OCI-LY7 (cell line): ENCODE measurements around the gene PSPH. TPM values are rescaled to one million over a fixed set of nuclear protein-coding genes. Genes with fewer than 3 reads are reported as not detected.

Experiments used
- BruUV-seq: library from RNA; stranded (reverse); fragments of 400-500 nt; replicated peaks from 2 replicates; lab custom pipeline; 2021; lab: Mats Ljungman, UMichigan
- CTCF ChIA-PET: fragments of 300-600 bp; sonication (Branson Sonifier 250); formaldehyde crosslinking; loops from one replicate; lab custom pipeline; 2022; ENCODE audit warnings: antibody characterized with exemption; ENCODE audit not compliant: unreplicated experiment; lab: Charles Lee
- POLR2A ChIA-PET: fragments of 300-600 bp; sonication (Branson Sonifier 250); formaldehyde crosslinking; loops from one replicate; lab custom pipeline; 2022; ENCODE audit warnings: antibody characterized with exemption; lab: Charles Lee
- DNase-seq: peaks from one replicate; pipeline ENCODE4 v3.0.0-alpha.2; 2015; ENCODE audit warnings: low spot score
- H2AFZ ChIP-seq: fragments of 200-600 bp; sonication (generic), shearing (Covaris generic); 2 replicates; pipeline ENCODE4 v1.6.1; 2014; ENCODE audit warnings: mild to moderate bottlenecking, antibody characterized with exemption, low read length, moderate library complexity
- H3K27ac ChIP-seq: fragments of 200-600 bp; sonication (generic); 2 replicates; pipeline ENCODE4 v1.5.1; 2014; ENCODE audit warnings: mixed run types, low read depth, mild to moderate bottlenecking, moderate library complexity, low read length, inconsistent platforms; ENCODE audit not compliant: poor library complexity, severe bottlenecking
- H3K36me3 ChIP-seq: fragments of 200-600 bp; sonication (generic); 2 replicates; pipeline ENCODE4 v1.6.1; 2014; ENCODE audit warnings: mild to moderate bottlenecking, antibody characterized with exemption, low read length, moderate library complexity, mixed read lengths; ENCODE audit not compliant: insufficient read depth
- H3K4me1 ChIP-seq: fragments of 200-600 bp; sonication (generic); 2 replicates; pipeline ENCODE4 v1.5.1; 2014; ENCODE audit warnings: mild to moderate bottlenecking, low read length; ENCODE audit not compliant: insufficient read depth, poor library complexity, severe bottlenecking
- H3K4me2 ChIP-seq: fragments of 200-600 bp; sonication (generic); 2 replicates; pipeline ENCODE4 v1.6.1; 2014; ENCODE audit warnings: mild to moderate bottlenecking, low read length
- H3K4me3 ChIP-seq: fragments of 200-600 bp; sonication (generic); 2 replicates; pipeline ENCODE4 v1.5.1; 2014; ENCODE audit warnings: mild to moderate bottlenecking, low read depth, low read length; ENCODE audit not compliant: poor library complexity, severe bottlenecking
- H3K79me2 ChIP-seq: fragments of 200-600 bp; sonication (generic); 2 replicates; pipeline ENCODE4 v1.6.1; 2016; ENCODE audit warnings: low read depth, mild to moderate bottlenecking, low read length, moderate library complexity, mixed read lengths; ENCODE audit not compliant: insufficient read depth
- H3K9me2 ChIP-seq: fragments of 200-600 bp; sonication (generic); 2 replicates; pipeline ENCODE4 v1.6.1; 2016; ENCODE audit warnings: mild to moderate bottlenecking, low read length, mixed read lengths; ENCODE audit not compliant: insufficient read depth
- H3K9me3 ChIP-seq: fragments of 200-600 bp; sonication (generic); 2 replicates; pipeline ENCODE4 v1.6.1; 2014; ENCODE audit warnings: mild to moderate bottlenecking, mixed run types, low read length, mixed read lengths
- H4K20me1 ChIP-seq: fragments of 200-600 bp; sonication (generic); 2 replicates; pipeline ENCODE4 v1.6.1; 2014; ENCODE audit warnings: mild to moderate bottlenecking, antibody characterized with exemption, low read length, moderate library complexity, mixed read lengths; ENCODE audit not compliant: insufficient read depth
- EZH2phosphoT487 ChIP-seq: fragments of 200-600 bp; sonication (generic); IDR thresholded peaks from 2 replicates; pipeline ENCODE4 v1.6.1; 2018; ENCODE audit warnings: low read depth, borderline replicate concordance, mild to moderate bottlenecking, mixed run types, antibody characterized with exemption, low read length, moderate library complexity, mixed read lengths
- intact Hi-C: fragments of 100-400 bp; cut with micrococcal nuclease; formaldehyde crosslinking; loops from one replicate; pipeline ENCODE4 v1.10.0; 2022; ENCODE audit not compliant: unreplicated experiment
- total RNA-seq, 2 experiments: library from RNA; depleted of rRNA in 1 of 2; stranded (reverse); fragments of >200 nt in 1 of 2; shearing (Covaris generic) in 1 of 2; gene quantifications; 2 replicates each; pipeline ENCODE4 v1.2.3, GENCODE V29; 2014 to 2022
- TF ChIP-seq, protein P1 (sequence below): fragments of 200-600 bp; sonication (generic); conservative IDR thresholded peaks from 2 replicates; pipeline ENCODE4 v1.5.1; 2014; ENCODE audit warnings: mild to moderate bottlenecking, antibody characterized with exemption, low read length, moderate library complexity, mixed read lengths

Gene PSPH
- total RNA-seq, 2 experiments from 2014 or later, result 55.3 to 62.9 TPM

DNA sequence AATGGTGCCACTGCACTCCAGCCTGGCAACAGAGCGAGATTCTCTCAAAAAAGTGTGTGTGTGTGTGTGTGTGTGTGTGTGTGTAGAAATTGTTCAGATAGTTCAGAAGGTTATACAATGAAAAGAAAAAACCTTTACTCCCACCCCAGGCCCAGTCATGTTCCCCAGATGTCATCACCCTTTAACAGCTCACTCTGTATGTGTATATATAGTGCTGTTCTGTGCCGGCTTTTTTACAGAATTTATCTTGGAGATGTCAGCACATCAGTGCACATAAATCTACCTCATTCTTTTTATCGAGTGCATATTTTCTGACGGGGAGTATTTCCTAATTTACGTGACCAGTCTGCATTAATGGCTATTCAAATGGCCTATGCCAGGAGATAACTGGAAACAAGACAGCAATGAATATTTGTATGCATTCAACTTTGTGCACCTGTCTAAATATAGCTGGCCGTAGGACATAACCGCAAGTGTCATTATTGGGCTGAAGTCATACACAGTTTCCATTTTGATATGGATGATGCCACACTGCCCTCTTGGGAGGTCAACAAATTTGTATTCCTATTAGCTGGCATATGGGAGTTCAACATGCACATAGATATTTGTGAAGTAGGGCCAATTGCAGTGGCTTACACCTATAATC lies 75.1 kb downstream of the PSPH start:
- Histone ChIP-seq H3K4me1 (peaks cover 6% of the 10 kb centered on the region), H3K4me2 (no peak overlapping the region), H2AFZ (no peak overlapping the region), H3K79me2 (peaks cover 8% of the 10 kb centered on the region; the same call in 1 of the 2 replicates), H3K4me3 (no peak overlapping the region), H3K9me2 (no peaks in the 10 kb centered on the region), H3K27ac (no peak overlapping the region), H3K36me3 (peaks cover 37% of the 10 kb centered on the region), H3K9me3 (no peaks in the 10 kb centered on the region), H4K20me1 (no peaks in the 10 kb centered on the region)
- intact Hi-C loops, result no loop called here
- no peak for DNase-seq
- TF ChIP-seq, protein P1, sequence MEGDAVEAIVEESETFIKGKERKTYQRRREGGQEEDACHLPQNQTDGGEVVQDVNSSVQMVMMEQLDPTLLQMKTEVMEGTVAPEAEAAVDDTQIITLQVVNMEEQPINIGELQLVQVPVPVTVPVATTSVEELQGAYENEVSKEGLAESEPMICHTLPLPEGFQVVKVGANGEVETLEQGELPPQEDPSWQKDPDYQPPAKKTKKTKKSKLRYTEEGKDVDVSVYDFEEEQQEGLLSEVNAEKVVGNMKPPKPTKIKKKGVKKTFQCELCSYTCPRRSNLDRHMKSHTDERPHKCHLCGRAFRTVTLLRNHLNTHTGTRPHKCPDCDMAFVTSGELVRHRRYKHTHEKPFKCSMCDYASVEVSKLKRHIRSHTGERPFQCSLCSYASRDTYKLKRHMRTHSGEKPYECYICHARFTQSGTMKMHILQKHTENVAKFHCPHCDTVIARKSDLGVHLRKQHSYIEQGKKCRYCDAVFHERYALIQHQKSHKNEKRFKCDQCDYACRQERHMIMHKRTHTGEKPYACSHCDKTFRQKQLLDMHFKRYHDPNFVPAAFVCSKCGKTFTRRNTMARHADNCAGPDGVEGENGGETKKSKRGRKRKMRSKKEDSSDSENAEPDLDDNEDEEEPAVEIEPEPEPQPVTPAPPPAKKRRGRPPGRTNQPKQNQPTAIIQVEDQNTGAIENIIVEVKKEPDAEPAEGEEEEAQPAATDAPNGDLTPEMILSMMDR, result no peak
- ChIA-PET POLR2A (interaction anchor here (0.6 to 0.7 kb wide), 2 partner anchors 11 to 36 kb away, joined by 3 read pairs; no protein-coding TSS in a partner anchor), CTCF (no interaction called here)
- BruUV-seq, result no TSS peak

DNA sequence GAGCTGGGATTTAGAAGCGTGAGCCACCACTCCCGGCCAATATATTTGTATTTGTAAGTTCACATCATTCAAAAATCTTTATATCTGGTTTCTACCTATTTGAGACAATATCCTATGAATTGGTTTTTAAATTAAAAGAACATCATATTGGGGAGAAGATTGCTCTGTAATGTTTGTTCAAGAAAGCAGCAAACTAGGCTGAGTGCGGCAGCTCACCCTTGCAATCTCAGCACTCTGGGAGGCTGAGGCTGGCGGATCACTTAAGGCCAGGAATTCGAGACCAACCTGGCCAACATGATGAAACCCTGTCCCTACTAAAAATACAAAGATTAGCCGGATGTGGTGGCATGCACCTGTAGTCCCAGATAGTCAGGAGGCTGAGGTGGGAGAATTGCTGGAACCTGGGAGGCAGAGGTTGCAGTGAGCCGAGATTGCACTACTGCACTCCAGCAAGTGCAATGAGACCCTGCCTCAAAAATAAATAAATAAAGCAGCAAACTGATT lies 77.4 kb downstream of the PSPH start:
- H3K27ac ChIP-seq, result no peak overlapping the region
- peaks cover 12% of the 10 kb centered on the region; the same call in 1 of the 2 replicates for H3K79me2 ChIP-seq
- no peak overlapping the region for H3K4me3 ChIP-seq
- POLR2A ChIA-PET, result interaction anchor here (1.0 kb wide), 1 partner anchor 18 kb away, joined by 3 read pairs; no protein-coding TSS in a partner anchor
- CTCF ChIA-PET, result no interaction called here
- H3K4me1 ChIP-seq, result peaks cover 6% of the 10 kb centered on the region
- BruUV-seq, result no TSS peak
- TF ChIP-seq, protein P1, result no peak
- TF ChIP-seq EZH2phosphoT487, result no peak
- intact Hi-C loops, result no loop called here
- no peak overlapping the region for H2AFZ ChIP-seq
- no peaks in the 10 kb centered on the region for H4K20me1 ChIP-seq
- H3K36me3 ChIP-seq, result peaks cover 19% of the 10 kb centered on the region; the same call in 1 of the 2 replicates
- no peaks in the 10 kb centered on the region for H3K9me2 ChIP-seq
- DNase-seq, result no peak
- no peak overlapping the region for H3K4me2 ChIP-seq
- no peaks in the 10 kb centered on the region for H3K9me3 ChIP-seq

DNA sequence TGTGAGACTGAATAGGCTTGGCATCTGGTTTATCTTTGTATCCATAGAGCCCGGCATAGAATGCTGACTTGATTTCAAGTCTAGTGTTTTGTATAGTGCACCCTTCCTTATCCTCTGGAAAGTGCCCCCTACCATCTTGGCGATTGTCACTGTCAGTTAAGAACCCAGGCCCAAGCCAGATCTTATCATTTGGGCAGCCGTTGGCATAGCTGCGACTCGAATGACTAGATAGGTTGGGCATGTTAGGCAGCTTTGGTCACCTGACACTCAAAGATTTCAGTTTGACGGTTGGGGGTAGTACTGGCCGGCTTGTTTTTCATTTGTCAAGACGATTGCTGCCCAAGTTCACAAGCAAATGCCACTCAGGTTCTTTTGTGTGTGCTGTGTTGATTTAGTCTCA lies 80.3 kb downstream of the PSPH start:
- POLR2A ChIA-PET, result interaction anchor here (0.9 kb wide), 1 partner anchor 26 kb away, joined by 4 read pairs; no protein-coding TSS in a partner anchor
- BruUV-seq, result no TSS peak

More for the DNA sequence above, 80.3 kb downstream of the PSPH start:
- Histone ChIP-seq H3K4me1 (peaks cover 8% of the 10 kb centered on the region), H3K27ac (no peak overlapping the region), H3K36me3 (peaks cover 5% of the 10 kb centered on the region; the same call in 1 of the 2 replicates), H3K9me2 (no peaks in the 10 kb centered on the region), H2AFZ (no peak overlapping the region), H3K9me3 (no peaks in the 10 kb centered on the region), H3K4me3 (no peak overlapping the region), H4K20me1 (no peaks in the 10 kb centered on the region), H3K79me2 (peaks cover 16% of the 10 kb centered on the region; the same call in 1 of the 2 replicates), H3K4me2 (no peak overlapping the region)
- intact Hi-C loops, result no loop called here
- no peak for TF ChIP-seq EZH2phosphoT487
- TF ChIP-seq, protein P1, result no peak
- CTCF ChIA-PET, result no interaction called here
- DNase-seq, result no peak
